Right lobe of liver (tissue), 6 donors: ENCODE data around the gene ZBTB43. TPM values are rescaled to one million over a fixed set of nuclear protein-coding genes. Genes with fewer than 3 reads are reported as not detected.

ENCODE experiments used
- ATAC-seq, 4 donors: fragments of 200-7000 bp; cut with Tn5 transposase; one replicate each; pipeline ENCODE4 v1.9.1; 2020; ENCODE audit warnings: mild to moderate bottlenecking in 4 of 4, moderate library complexity in 4 of 4
- DNase-seq, 3 donors: peaks; one replicate each; pipeline ENCODE4 v3.0.0-alpha.2; 2020
- H3K27ac ChIP-seq, 3 donors: fragments of 200-600 bp; one replicate each; pipeline ENCODE4 v1.8.0; 2022
- H3K27me3 ChIP-seq, 2 donors: fragments of 200-600 bp; one replicate each; pipeline ENCODE4 v1.8.0; 2022
- H3K36me3 ChIP-seq, 4 donors: fragments of 200-600 bp; sonication (generic) in 1 of 4; one replicate each; pipeline versions ENCODE4 v1.5.1 to v1.8.0; 2017 to 2022; ENCODE audit warnings: control low read depth in 1 of 4
- H3K4me1 ChIP-seq, 4 donors: fragments of 200-600 bp; sonication (generic) in 1 of 4; one replicate each; pipeline versions ENCODE4 v1.5.1 to v1.8.0; 2017 to 2022; ENCODE audit warnings: control low read depth in 1 of 4
- H3K4me3 ChIP-seq, 3 donors: fragments of 200-600 bp; one replicate each; pipeline ENCODE4 v1.8.0; 2022
- H3K9me3 ChIP-seq, 4 donors: fragments of 200-600 bp; sonication (generic) in 1 of 4; one replicate each; pipeline versions ENCODE4 v1.5.1 to v1.8.0; 2017 to 2022; ENCODE audit warnings: control low read depth in 1 of 4
- CTCF ChIP-seq, 4 donors: fragments of 200-600 bp in 3 of 4; fragments of 450-650 bp in 1 of 4; IDR thresholded peaks; one replicate each; pipeline versions ENCODE4 v1.5.1 to v1.8.0; 2016 to 2022; ENCODE audit warnings: antibody characterized with exemption in 4 of 4, mild to moderate bottlenecking in 2 of 4
- POLR2A ChIP-seq: fragments of 450-650 bp; IDR thresholded peaks from one replicate; pipeline ENCODE4 v1.6.1; 2017; ENCODE audit warnings: antibody characterized with exemption, mild to moderate bottlenecking
- WGBS: methylation state at CpG from one replicate; pipeline ENCODE4 v1.1.6; 2018; ENCODE audit warnings: low coverage, low lambda C conversion rate; ENCODE audit not compliant: insufficient coverage; ENCODE audit errors: missing lambda C conversion rate; 5-methylcytosine and 5-hydroxymethylcytosine counted together
- intact Hi-C, 2 donors: fragments of 100-400 bp; cut with DNase I; formaldehyde crosslinking; loops; one replicate each; pipeline versions ENCODE4 v1.11.2 to v1.14.1; 2022
- total RNA-seq, 6 experiments: library from RNA; depleted of rRNA in 2 of 6; stranded (reverse); fragments of >200 nt in 2 of 6; fragmentation: NEBNext Ultra II Directional in 3 of 6; extraction: Animal tissue kit (Norgen Biotek cat#: 25700) in 3 of 6; gene quantifications; one replicate each; pipeline versions ENCODE4 v1.1.0 to v1.2.4, GENCODE V29; 2016 to 2023
- donor health status: DM: no; HTN: yes; CAD: no.
- donor health status: DM: no; HTN: no; CAD: no.
- donor health status: DM: no; HTN: no; CAD: no.
- donor health status: DM: no; HTN: yes; CAD: no.
- donor health status: DM: no; HTN: yes; CAD: no.

The ZBTB43 gene
- total RNA-seq, 6 experiments from 2014 or later, result 4.8 to 14.5 (median 9.9) TPM

- H3K4me1 ChIP-seq, result no peaks in the 10 kb centered on the region
- intact Hi-C loops, result no loop called here
- peak in 1 of 4 donors; percentile 16 for ATAC-seq
- H3K27ac ChIP-seq, result no peak overlapping the region
- TF ChIP-seq CTCF (IDR thresholded peaks at IDR 0.05), result no peak
- TF ChIP-seq POLR2A, result no peak
- H3K4me3 ChIP-seq, result no peak overlapping the region
- no peaks in the 10 kb centered on the region for H3K9me3 ChIP-seq
- no peaks in the 10 kb centered on the region for H3K36me3 ChIP-seq
- no peak for DNase-seq
- WGBS, result 50% methylated on average over 5 of the region's 5 CpGs
- H3K27me3 ChIP-seq, result no peaks in the 10 kb centered on the region
These were observed 39.2 kb downstream of the ZBTB43 start for GRCh38 chr9:126844085-126844484.

- Histone ChIP-seq H3K4me1 (no peaks in the 10 kb centered on the region), H3K36me3 (no peaks in the 10 kb centered on the region), H3K4me3 (no peak overlapping the region), H3K27me3 (no peaks in the 10 kb centered on the region), H3K27ac (no peak overlapping the region), H3K9me3 (no peaks in the 10 kb centered on the region)
- DNase-seq (no peak), ATAC-seq (no peak)
- intact Hi-C loops, result no loop called here
- TF ChIP-seq CTCF (IDR thresholded peaks at IDR 0.05), result no peak
- 67% methylated on average over 3 of the region's 8 CpGs for WGBS
These were observed 42.2 kb downstream of the ZBTB43 start for GRCh38 chr9:126847051-126847450.

GRCh38 chr9:126849591-126850225 is 44.9 kb downstream of the ZBTB43 start:
- Histone ChIP-seq H3K27ac (no peak overlapping the region), H3K4me1 (no peaks in the 10 kb centered on the region), H3K4me3 (no peak overlapping the region), H3K9me3 (no peaks in the 10 kb centered on the region), H3K36me3 (no peaks in the 10 kb centered on the region), H3K27me3 (no peaks in the 10 kb centered on the region)
- 58% methylated on average over 8 of the region's 8 CpGs for WGBS
- TF ChIP-seq CTCF (IDR thresholded peaks at IDR 0.05) (no peak), POLR2A (no peak)
- intact Hi-C loops, result no loop called here
- no peak for ATAC-seq
- no peak for DNase-seq

GRCh38 chr9:126851286-126851880 is 46.5 kb downstream of the ZBTB43 start:
- no peak overlapping the region for H3K27ac ChIP-seq
- TF ChIP-seq CTCF (IDR thresholded peaks at IDR 0.05), result no peak
- no peak for TF ChIP-seq POLR2A
- no peak for ATAC-seq
- 70% methylated on average over 4 of the region's 6 CpGs for WGBS
- no peak for DNase-seq
- no peaks in the 10 kb centered on the region for H3K27me3 ChIP-seq
- H3K36me3 ChIP-seq, result no peaks in the 10 kb centered on the region
- H3K4me1 ChIP-seq, result no peaks in the 10 kb centered on the region
- intact Hi-C loops, result no loop called here
- no peaks in the 10 kb centered on the region for H3K9me3 ChIP-seq
- no peak overlapping the region for H3K4me3 ChIP-seq
